GM13977 (cell line): ENCODE data around the gene SLC13A5.

ENCODE experiments used
- DNase-seq: peaks from one replicate; pipeline ENCODE4 v3.0.0; 2012; ENCODE audit warnings: low spot score
- in situ Hi-C: fragments of 300-500 bp; cut with MboI; formaldehyde crosslinking; loops from one replicate; pipeline ENCODE4 v1.12.0; 2022; ENCODE audit warnings: low sequenced_read_pairs, low pct_unique_long_range_greater_than_20kb, mixed read lengths, inconsistent platforms; ENCODE audit not compliant: unreplicated experiment
- TF ChIP-seq, protein P1 (sequence below): IDR thresholded peaks from 2 replicates; pipeline ENCODE4 v1.5.1; 2012; ENCODE audit warnings: mild to moderate bottlenecking, control low read depth; ENCODE audit not compliant: insufficient read depth; ENCODE audit errors: extremely low read depth, missing control alignments

SLC13A5 gene

DNA sequence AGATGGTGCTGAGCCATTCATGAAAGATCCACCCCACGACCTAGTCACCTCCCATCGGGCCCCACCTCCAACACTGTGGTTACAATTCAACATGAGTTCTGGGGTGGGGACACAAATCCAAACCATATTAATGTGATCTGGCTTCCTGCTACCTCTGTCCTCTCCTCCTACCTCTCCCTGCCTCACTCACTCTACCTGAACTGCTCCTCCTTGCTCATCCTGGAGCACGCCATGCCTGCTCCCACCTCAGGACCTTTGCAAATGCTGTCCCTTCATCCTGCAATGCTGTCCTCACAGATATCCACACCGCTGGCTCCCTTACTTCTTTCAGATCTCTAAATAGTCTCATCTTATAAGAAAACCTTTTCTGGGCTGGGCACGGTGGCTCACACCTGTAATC, 10.8 kb upstream of the SLC13A5 start:
- TF ChIP-seq, protein P1, sequence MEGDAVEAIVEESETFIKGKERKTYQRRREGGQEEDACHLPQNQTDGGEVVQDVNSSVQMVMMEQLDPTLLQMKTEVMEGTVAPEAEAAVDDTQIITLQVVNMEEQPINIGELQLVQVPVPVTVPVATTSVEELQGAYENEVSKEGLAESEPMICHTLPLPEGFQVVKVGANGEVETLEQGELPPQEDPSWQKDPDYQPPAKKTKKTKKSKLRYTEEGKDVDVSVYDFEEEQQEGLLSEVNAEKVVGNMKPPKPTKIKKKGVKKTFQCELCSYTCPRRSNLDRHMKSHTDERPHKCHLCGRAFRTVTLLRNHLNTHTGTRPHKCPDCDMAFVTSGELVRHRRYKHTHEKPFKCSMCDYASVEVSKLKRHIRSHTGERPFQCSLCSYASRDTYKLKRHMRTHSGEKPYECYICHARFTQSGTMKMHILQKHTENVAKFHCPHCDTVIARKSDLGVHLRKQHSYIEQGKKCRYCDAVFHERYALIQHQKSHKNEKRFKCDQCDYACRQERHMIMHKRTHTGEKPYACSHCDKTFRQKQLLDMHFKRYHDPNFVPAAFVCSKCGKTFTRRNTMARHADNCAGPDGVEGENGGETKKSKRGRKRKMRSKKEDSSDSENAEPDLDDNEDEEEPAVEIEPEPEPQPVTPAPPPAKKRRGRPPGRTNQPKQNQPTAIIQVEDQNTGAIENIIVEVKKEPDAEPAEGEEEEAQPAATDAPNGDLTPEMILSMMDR = no peak
- in situ Hi-C loops = no loop called here
- DNase-seq = no peak

GRCh38 chr17:6721744-6722143, 8.6 kb upstream of the SLC13A5 start:
- no peak for DNase-seq
- TF ChIP-seq, protein P1 = no peak
- in situ Hi-C loops = no loop called here

- TF ChIP-seq, protein P1 = no peak
- in situ Hi-C loops = no loop called here
- peak; percentile 2 for DNase-seq
Observed at GRCh38 chr17:6716736-6717135, 3.6 kb upstream of the SLC13A5 start.

- in situ Hi-C loops = no loop called here
- TF ChIP-seq, protein P1 = no peak
- no peak for DNase-seq
Observed at GRCh38 chr17:6714315-6714874, 1.2 kb upstream of the SLC13A5 start.

GRCh38 chr17:6713918-6714271, 726 bp upstream of the SLC13A5 start:
- TF ChIP-seq, protein P1 = no peak
- no peak for DNase-seq
- in situ Hi-C loops = no loop called here

DNA sequence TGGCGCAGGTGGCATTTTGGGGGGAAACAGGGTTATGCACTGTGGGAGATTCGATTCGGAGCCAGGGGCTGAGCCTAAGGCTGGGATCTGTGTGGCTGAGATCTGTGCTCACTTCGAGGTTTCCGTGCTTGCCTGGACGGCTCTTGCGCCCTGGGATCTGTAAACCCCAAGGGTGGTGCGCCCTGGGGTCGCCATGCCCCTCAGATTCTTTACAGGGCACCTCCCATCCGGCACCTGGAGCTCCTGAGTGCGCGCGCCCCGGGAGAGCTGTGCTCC, 377 bp downstream of the SLC13A5 start:
- TF ChIP-seq, protein P1 = no peak
- in situ Hi-C loops = no loop called here
- DNase-seq = no peak
